Natural killer cell (primary cell): ENCODE measurements around the gene ARSB. TPM values are rescaled to one million over a fixed set of nuclear protein-coding genes. Genes with fewer than 3 reads are reported as not detected.

ENCODE experiments used
- ATAC-seq, 3 donors: fragments of 150-1000 bp in 2 of 3; fragments of 200-7000 bp in 1 of 3; cut with Tn5 transposase; 1 replicate in 1 of 3; 2 replicates in 2 of 3; pipeline ENCODE4 v1.10.0; 2021; ENCODE audit warnings: mild to moderate bottlenecking in 2 of 3, moderate library complexity in 2 of 3
- DNase-seq, 2 donors: peaks; one replicate each; pipeline versions ENCODE4 v3.0.0 to v3.0.0-alpha.2; 2013 to 2021; ENCODE audit warnings: mixed read lengths in 1 of 2
- H3K27ac ChIP-seq: one replicate; pipeline ENCODE4 v1.5.1; 2013; ENCODE audit warnings: mild to moderate bottlenecking, low read length
- H3K27me3 ChIP-seq: one replicate; pipeline ENCODE4 v1.6.1; 2013; ENCODE audit warnings: low read length; ENCODE audit not compliant: control insufficient read depth, insufficient read depth
- H3K36me3 ChIP-seq: one replicate; pipeline ENCODE4 v1.6.1; 2013; ENCODE audit warnings: low read length; ENCODE audit not compliant: control insufficient read depth, insufficient read depth
- H3K4me1 ChIP-seq: one replicate; pipeline ENCODE4 v1.6.1; 2013; ENCODE audit warnings: low read length; ENCODE audit not compliant: control insufficient read depth, insufficient read depth
- H3K4me3 ChIP-seq: one replicate; pipeline ENCODE4 v1.5.1; 2013; ENCODE audit warnings: low read length
- H3K9me3 ChIP-seq: one replicate; pipeline ENCODE4 v1.6.1; 2013; ENCODE audit warnings: low read length; ENCODE audit not compliant: control insufficient read depth, insufficient read depth
- H3K27ac Mint-ChIP-seq, 2 donors: one replicate each; pipeline ENCODE4 v1.8.0; 2022; ENCODE audit warnings: mild to moderate bottlenecking in 2 of 2, mixed read lengths in 2 of 2, moderate library complexity in 1 of 2
- H3K27me3 Mint-ChIP-seq, 2 donors: one replicate each; pipeline ENCODE4 v1.8.0; 2022; ENCODE audit warnings: low read depth in 2 of 2, mixed read lengths in 2 of 2
- H3K36me3 Mint-ChIP-seq: one replicate; pipeline ENCODE4 v1.8.0; 2022; ENCODE audit warnings: mixed read lengths
- H3K4me1 Mint-ChIP-seq, 2 donors: one replicate each; pipeline ENCODE4 v1.8.0; 2022; ENCODE audit warnings: mixed read lengths in 2 of 2
- H3K4me3 Mint-ChIP-seq: one replicate; pipeline ENCODE4 v1.8.0; 2022; ENCODE audit warnings: mild to moderate bottlenecking, moderate library complexity, mixed read lengths
- H3K9me3 Mint-ChIP-seq, 2 donors: one replicate each; pipeline ENCODE4 v1.8.0; 2022; ENCODE audit warnings: mixed read lengths in 2 of 2
- CTCF ChIP-seq: fragments of 200-600 bp; IDR thresholded peaks from one replicate; pipeline ENCODE4 v1.8.0; 2022; ENCODE audit warnings: antibody characterized with exemption
- WGBS: methylation state at CpG from one replicate; pipeline ENCODE4 v1.1.7; 2013; ENCODE audit warnings: missing lambda C conversion rate; ENCODE audit not compliant: insufficient coverage; 5-methylcytosine and 5-hydroxymethylcytosine counted together
- intact Hi-C: fragments of 100-400 bp; cut with micrococcal nuclease; formaldehyde crosslinking; loops from one replicate; pipeline ENCODE4 v1.14.2; 2022
- total RNA-seq, 4 donors: library from RNA; stranded (reverse); fragments of 120-200 nt in 1 of 4; gene quantifications; one replicate each; pipeline versions ENCODE4 v1.2.3 to v1.2.4, GENCODE V29; 2013 to 2022

ARSB gene
- total RNA-seq, 3 donors from 2014 or later (not counting 1 experiment from before 2014, with no cell fraction given): 8.6 to 12.8 (median 8.9) TPM

GRCh38 chr5:78757269-78758053 lies 227.6 kb downstream of the ARSB start:
- WGBS: 63% methylated on average over 7 of the region's 7 CpGs
- no peaks in the 10 kb centered on the region for H3K9me3 ChIP-seq
- no peak overlapping the region for H3K4me3 ChIP-seq
- no peaks in the 10 kb centered on the region for H3K27me3 ChIP-seq
- TF ChIP-seq CTCF: no peak
- H3K36me3 ChIP-seq: no peaks in the 10 kb centered on the region
- intact Hi-C loops: no loop called here
- Mint-ChIP-seq H3K4me1 (peaks cover 0 to 5% of the 10 kb centered on the region in 2 donors), H3K9me3 (no peaks in the 10 kb centered on the region), H3K27me3 (peaks cover 0 to 6% of the 10 kb centered on the region in 2 donors), H3K4me3 (no peak overlapping the region), H3K36me3 (no peaks in the 10 kb centered on the region), H3K27ac (no peak overlapping the region)
- H3K27ac ChIP-seq: no peak overlapping the region
- peaks cover 12% of the 10 kb centered on the region for H3K4me1 ChIP-seq
- ATAC-seq: no peak
- no peak for DNase-seq

- Mint-ChIP-seq H3K27me3 (peaks cover 0 to under 1% of the 10 kb centered on the region in 2 donors), H3K36me3 (no peaks in the 10 kb centered on the region), H3K27ac (no peak overlapping the region), H3K4me3 (no peak overlapping the region), H3K9me3 (no peaks in the 10 kb centered on the region), H3K4me1 (peaks cover 0 to 5% of the 10 kb centered on the region in 2 donors)
- intact Hi-C loops: no loop called here
- no peaks in the 10 kb centered on the region for H3K27me3 ChIP-seq
- no peak overlapping the region for H3K27ac ChIP-seq
- TF ChIP-seq CTCF: no peak
- 79% methylated on average over 3 of the region's 3 CpGs for WGBS
- H3K4me1 ChIP-seq: peaks cover 12% of the 10 kb centered on the region
- H3K4me3 ChIP-seq: no peak overlapping the region
- H3K36me3 ChIP-seq: no peaks in the 10 kb centered on the region
- ATAC-seq (no peak), DNase-seq (no peak)
- H3K9me3 ChIP-seq: no peaks in the 10 kb centered on the region
Measured at GRCh38 chr5:78756858-78757257, 228.3 kb downstream of the ARSB start.

- no peak for ATAC-seq
- TF ChIP-seq CTCF: no peak
- intact Hi-C loops: no loop called here
Measured at GRCh38 chr5:78755822-78756429, 229.2 kb downstream of the ARSB start.

More at GRCh38 chr5:78755822-78756429, 229.2 kb downstream of the ARSB start:
- DNase-seq: no peak
- Histone ChIP-seq H3K4me1 (peaks cover 8% of the 10 kb centered on the region), H3K27me3 (no peaks in the 10 kb centered on the region), H3K9me3 (no peaks in the 10 kb centered on the region), H3K36me3 (no peaks in the 10 kb centered on the region), H3K4me3 (no peak overlapping the region), H3K27ac (no peak overlapping the region)
- Mint-ChIP-seq H3K27me3 (peaks cover 0 to 3% of the 10 kb centered on the region in 2 donors), H3K36me3 (no peaks in the 10 kb centered on the region), H3K9me3 (no peaks in the 10 kb centered on the region), H3K27ac (no peak overlapping the region), H3K4me3 (no peak overlapping the region), H3K4me1 (peaks cover 0 to 5% of the 10 kb centered on the region in 2 donors)
- 76% methylated on average over 2 of the region's 2 CpGs for WGBS
